ENCODE measurements around the gene TMEM170B.

Gene TMEM170B

DNA sequence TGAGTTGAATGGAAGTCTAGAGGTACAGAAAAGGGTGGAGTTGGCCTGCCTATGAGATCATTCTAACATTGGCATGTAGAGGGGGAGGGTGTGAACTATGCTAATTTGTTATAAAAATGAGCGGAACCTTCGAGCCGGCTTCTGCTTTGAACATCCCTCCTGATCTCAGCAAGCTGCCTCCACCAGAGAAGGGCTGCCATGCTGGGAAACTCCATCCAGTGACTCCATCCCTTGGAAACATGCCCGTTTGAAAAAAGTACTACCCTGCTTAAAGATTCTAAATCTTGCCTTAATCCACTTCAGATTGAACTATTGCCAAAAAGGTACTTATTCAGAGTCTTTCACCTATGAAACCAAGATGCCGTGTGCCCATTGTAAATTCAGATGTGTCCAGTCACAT is 43.6 kb upstream of the TMEM170B start:
- ChIA-PET CTCF (no interaction called here), POLR2A (interaction anchor here (1.5 kb wide), 1 partner anchor 262 kb away, joined by 3 read pairs; the partner anchor contains the start of gene NEDD9)
- DNase-seq (ENCODE audit: extremely low spot score) = no peak
- no peak for TF ChIP-seq SUZ12 (IDR thresholded peaks at IDR 0.05)
- no peak for TF ChIP-seq FOXK2 (IDR thresholded peaks at IDR 0.05)
- no peak for TF ChIP-seq LEF1 (IDR thresholded peaks at IDR 0.05; ENCODE audit: borderline replicate concordance)
- no peak for TF ChIP-seq SP1 (IDR thresholded peaks at IDR 0.05)
- TF ChIP-seq BHLHE40 (IDR thresholded peaks at IDR 0.05; ENCODE audit: borderline replicate concordance) = no peak
- TF ChIP-seq CTBP1 (IDR thresholded peaks at IDR 0.05; ENCODE audit: borderline replicate concordance) = no peak
- no peak for TF ChIP-seq ZNF384 (IDR thresholded peaks at IDR 0.05)
- TF ChIP-seq HDGF (IDR thresholded peaks at IDR 0.05; ENCODE audit: borderline replicate concordance) = no peak
- no peak for TF ChIP-seq L3MBTL2 (conservative IDR thresholded peaks at IDR 0.05)
- TF ChIP-seq FOXM1 (IDR thresholded peaks at IDR 0.05; ENCODE audit: borderline replicate concordance) = no peak
- TF ChIP-seq, protein P1, sequence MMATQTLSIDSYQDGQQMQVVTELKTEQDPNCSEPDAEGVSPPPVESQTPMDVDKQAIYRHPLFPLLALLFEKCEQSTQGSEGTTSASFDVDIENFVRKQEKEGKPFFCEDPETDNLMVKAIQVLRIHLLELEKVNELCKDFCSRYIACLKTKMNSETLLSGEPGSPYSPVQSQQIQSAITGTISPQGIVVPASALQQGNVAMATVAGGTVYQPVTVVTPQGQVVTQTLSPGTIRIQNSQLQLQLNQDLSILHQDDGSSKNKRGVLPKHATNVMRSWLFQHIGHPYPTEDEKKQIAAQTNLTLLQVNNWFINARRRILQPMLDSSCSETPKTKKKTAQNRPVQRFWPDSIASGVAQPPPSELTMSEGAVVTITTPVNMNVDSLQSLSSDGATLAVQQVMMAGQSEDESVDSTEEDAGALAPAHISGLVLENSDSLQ (IDR thresholded peaks at IDR 0.05) = no peak
- TF ChIP-seq ELF4 (IDR thresholded peaks at IDR 0.05) = no peak
- TF ChIP-seq NFRKB (IDR thresholded peaks at IDR 0.05) = no peak
- TF ChIP-seq ARNT (IDR thresholded peaks at IDR 0.05) = no peak
- TF ChIP-seq FOXA1 (IDR thresholded peaks at IDR 0.05) = no peak

DNA sequence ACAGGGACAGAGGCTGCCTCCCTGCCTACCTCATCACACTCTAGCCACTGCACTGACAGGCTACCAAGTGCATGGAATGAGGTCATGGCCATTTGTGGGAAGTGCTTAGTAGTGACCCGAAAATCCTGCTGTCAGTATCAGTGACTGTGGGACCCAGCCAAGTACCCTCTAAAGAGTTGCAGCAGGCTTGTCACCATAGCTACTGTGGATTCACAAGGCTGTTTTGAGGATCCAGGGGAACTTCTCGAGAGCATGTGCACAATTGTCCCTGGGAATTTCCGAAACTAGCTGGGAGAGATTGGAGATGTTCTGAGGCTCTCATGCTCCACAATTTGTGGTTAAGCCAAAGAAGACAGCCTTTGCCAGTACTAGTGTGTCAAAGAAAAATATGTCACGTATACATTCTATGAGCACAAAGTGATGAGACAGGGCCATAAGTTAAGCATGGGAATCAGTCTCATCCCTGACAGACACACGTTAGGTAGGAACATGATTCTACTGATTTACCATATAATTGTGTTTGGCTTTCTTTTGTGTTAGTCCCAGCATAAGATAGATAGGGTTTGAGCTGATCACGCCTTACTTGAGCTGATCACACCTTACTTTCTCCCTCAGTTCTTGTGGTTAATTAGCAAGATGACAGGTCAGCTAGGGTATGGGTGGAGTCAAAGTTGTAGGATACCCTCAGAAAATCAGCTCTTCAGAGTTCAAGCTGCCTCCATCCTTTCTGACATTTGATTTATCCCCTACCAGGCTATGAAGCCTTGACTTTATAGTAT is 42.6 kb upstream of the TMEM170B start:
- no peak for TF ChIP-seq SUZ12 (IDR thresholded peaks at IDR 0.05)
- ChIA-PET POLR2A (interaction anchor here (1.5 kb wide), 1 partner anchor 263 kb away, joined by 3 read pairs; the partner anchor contains the start of gene NEDD9), CTCF (interaction anchor here (0.8 to 2.5 kb wide), 5 partner anchors 224 to 351 kb away, joined by 3 to 11 read pairs (median 4); no protein-coding TSS in a partner anchor)
- no peak for DNase-seq (ENCODE audit: extremely low spot score)

DNA sequence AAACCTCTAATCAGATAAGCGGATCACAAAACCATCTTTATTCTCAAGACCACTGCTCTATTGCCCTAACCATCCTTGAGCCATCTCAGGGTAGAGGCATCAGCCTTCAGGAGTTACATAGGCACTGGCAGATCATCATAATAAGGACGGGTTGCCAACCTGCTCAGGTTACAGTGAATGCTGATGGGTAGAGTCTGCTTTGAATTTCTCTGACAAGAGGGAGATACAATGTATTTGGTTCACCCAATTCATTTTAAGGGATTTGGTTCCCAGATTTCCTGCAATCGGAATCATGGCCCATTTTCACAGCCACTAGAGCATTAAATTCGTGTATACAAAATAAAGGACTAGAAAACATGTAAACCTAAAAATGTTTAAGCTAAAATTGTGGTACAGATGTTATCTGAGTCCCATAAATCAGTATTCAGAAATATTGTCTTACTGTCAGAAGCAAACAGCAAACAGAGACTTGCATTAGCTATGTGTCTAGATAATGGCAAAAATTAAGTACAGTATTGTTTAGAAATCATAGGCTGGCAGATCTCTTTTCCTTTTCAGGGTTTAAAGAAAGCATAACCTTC is 41.9 kb upstream of the TMEM170B start:
- DNase-seq (ENCODE audit: extremely low spot score) = no peak
- TF ChIP-seq SUZ12 (IDR thresholded peaks at IDR 0.05) (no peak), FOXM1 (IDR thresholded peaks at IDR 0.05; ENCODE audit: borderline replicate concordance) (no peak), FOXA1 (IDR thresholded peaks at IDR 0.05) (no peak), TARDBP (IDR thresholded peaks at IDR 0.05) (no peak), NFRKB (IDR thresholded peaks at IDR 0.05) (peak; percentile 21; the same call in 1 of the 2 replicates), ARNT (IDR thresholded peaks at IDR 0.05) (no peak)
- CTCF ChIA-PET = interaction anchor here (0.6 to 2.5 kb wide), 13 partner anchors 8 to 427 kb away, joined by 3 to 13 read pairs (median 4); no protein-coding TSS in a partner anchor
- POLR2A ChIA-PET = no interaction called here

DNA sequence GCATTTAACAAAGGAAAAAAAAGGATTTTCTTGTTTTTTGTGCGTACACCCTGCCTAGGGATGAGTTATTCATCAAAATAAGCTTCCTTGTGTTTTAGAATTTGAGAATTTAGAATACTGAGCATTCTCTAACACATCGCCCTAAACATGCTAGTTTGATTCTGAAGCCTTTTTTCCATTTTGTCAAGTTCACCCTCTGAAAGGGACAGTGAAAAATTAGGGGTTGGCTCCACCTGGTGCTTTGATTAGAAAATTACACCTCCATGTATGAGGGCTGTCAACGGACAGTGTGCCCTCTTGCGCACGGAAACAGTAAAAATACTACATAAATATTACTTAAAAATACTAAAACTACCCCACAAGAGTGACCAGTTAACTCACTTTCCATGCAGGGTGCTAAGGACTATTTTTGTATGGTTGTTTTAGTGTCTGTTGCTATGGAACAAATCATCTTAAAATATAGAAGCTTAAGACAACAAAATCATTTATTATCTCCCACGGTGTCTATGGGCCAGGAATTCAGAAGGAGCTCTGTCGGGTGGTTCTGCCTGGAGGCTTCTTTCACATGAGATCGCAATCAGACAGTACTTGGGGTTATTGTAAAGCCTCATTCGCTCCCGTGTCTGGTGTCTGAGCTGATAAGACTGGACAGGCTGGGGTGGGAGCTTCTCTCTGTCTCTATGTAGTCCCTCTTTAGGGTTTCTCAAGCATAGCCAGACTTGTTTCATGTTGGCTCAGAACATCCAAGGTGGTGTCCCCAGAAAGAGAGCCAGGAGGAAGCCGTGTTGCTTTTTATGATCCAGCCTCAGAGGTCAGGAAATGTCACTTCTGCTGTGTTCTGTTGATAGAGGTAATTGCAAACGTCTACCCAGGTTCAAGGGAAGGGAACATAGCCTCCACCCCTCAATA is 41.1 kb upstream of the TMEM170B start:
- ChIA-PET CTCF (interaction anchor here (0.6 to 2.5 kb wide), 24 partner anchors 9 to 542 kb away, joined by 3 to 13 read pairs (median 4); partner anchors contain the start of gene NEDD9), POLR2A (no interaction called here)
- peak; percentile 69 for DNase-seq (ENCODE audit: extremely low spot score)
- no peak for TF ChIP-seq SP1 (IDR thresholded peaks at IDR 0.05)
- TF ChIP-seq, protein P1 (IDR thresholded peaks at IDR 0.05) = 0 out of 2 replicates have a peak, but pooled peaks have one; percentile 3

DNA sequence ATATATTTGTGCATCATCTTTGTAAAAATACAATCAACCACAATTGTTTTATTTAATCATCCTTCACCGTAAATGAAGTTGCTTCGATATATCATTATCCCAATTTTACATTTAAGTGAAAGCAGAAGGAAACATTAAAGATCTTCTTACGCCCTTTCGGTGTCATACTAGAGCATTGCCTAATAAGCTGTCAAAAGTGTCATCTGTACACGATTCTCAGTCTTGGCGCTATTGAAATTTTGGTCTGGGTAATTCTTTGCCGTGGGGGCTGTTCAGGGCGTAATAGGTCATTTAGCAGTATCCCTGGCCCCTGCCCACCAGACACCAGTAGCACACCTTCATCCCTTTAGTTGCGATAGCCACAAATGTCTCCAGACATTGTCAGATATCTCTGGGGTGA is 40.4 kb upstream of the TMEM170B start:
- DNase-seq (ENCODE audit: extremely low spot score) = no peak
- CTCF ChIA-PET = interaction anchor here (0.6 to 2.5 kb wide), 17 partner anchors 9 to 542 kb away, joined by 3 to 13 read pairs (median 4); partner anchors contain the start of gene NEDD9
- POLR2A ChIA-PET = no interaction called here
- no peak for TF ChIP-seq CTBP1 (IDR thresholded peaks at IDR 0.05; ENCODE audit: borderline replicate concordance)
- TF ChIP-seq ELF4 (IDR thresholded peaks at IDR 0.05) = no peak
- no peak for TF ChIP-seq HDGF (IDR thresholded peaks at IDR 0.05; ENCODE audit: borderline replicate concordance)
- no peak for TF ChIP-seq L3MBTL2 (conservative IDR thresholded peaks at IDR 0.05)
- TF ChIP-seq SP1 (IDR thresholded peaks at IDR 0.05) = no peak
- TF ChIP-seq FOXA1 (IDR thresholded peaks at IDR 0.05) = no peak

DNA sequence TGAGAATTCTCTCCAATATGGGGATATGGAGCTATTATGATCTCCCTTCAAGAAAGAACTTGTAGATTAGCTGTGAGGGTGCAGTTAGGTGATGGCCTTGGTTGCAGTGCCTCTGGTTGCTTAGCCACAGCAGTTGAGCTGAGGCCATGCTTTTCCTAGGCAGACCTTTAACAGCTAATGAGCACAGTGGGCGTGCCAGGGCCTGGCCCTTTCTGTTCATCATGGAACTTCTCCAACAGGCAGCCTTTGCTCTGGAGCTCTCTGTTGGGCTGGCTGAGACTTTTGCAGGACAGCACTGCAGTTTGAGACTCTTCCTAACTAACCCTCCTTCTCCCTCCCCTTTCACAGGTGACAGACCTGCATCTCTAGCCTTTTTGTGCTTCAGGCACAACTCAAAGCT is 39.7 kb upstream of the TMEM170B start:
- DNase-seq (ENCODE audit: extremely low spot score) = no peak
- POLR2A ChIA-PET = no interaction called here
- TF ChIP-seq FOXM1 (IDR thresholded peaks at IDR 0.05; ENCODE audit: borderline replicate concordance) (no peak), SP1 (IDR thresholded peaks at IDR 0.05) (no peak), LEF1 (IDR thresholded peaks at IDR 0.05; ENCODE audit: borderline replicate concordance) (no peak), ARNT (IDR thresholded peaks at IDR 0.05) (no peak), TARDBP (IDR thresholded peaks at IDR 0.05) (no peak), L3MBTL2 (conservative IDR thresholded peaks at IDR 0.05) (no peak), CTBP1 (IDR thresholded peaks at IDR 0.05; ENCODE audit: borderline replicate concordance) (no peak)
- CTCF ChIA-PET = interaction anchor here (0.6 to 1.3 kb wide), 3 partner anchors 21 to 355 kb away, joined by 3 to 4 read pairs (median 3); no protein-coding TSS in a partner anchor
